Breast epithelium (tissue), 4 donors: Measurements from ENCODE around the gene ADCY4. TPM values are rescaled to one million over a fixed set of nuclear protein-coding genes. Genes with fewer than 3 reads are reported as not detected.
A peak's percentile ranks its signal among the peaks of the same experiment; 100 is the strongest.

Experiments
- DNase-seq, 2 donors: peaks; one replicate each; pipeline ENCODE4 v3.0.0-alpha.2; 2019; ENCODE audit warnings: low spot score in 2 of 2
- H3K27ac ChIP-seq, 2 donors: fragments of 200-600 bp; sonication (generic) in 1 of 2; one replicate each; pipeline ENCODE4 v1.5.1; 2016 to 2019; ENCODE audit warnings: mild to moderate bottlenecking in 1 of 2
- H3K27me3 ChIP-seq, 2 donors: fragments of 200-600 bp; sonication (generic) in 1 of 2; one replicate each; pipeline versions ENCODE4 v1.5.1 to v1.6.0; 2017 to 2019; ENCODE audit warnings: control low read depth in 1 of 2, mild to moderate bottlenecking in 1 of 2
- H3K36me3 ChIP-seq: fragments of 200-600 bp; one replicate; pipeline ENCODE4 v1.5.1; 2019
- H3K4me1 ChIP-seq, 2 donors: fragments of 200-600 bp; sonication (generic); one replicate each; pipeline ENCODE4 v1.5.1; 2016 to 2019; ENCODE audit warnings: control low read depth in 1 of 2
- H3K4me3 ChIP-seq, 3 donors: fragments of 200-600 bp; sonication (generic); 1 replicate in 2 of 3; 2 replicates in 1 of 3; pipeline ENCODE4 v1.5.1; 2016 to 2019; ENCODE audit warnings: mild to moderate bottlenecking in 3 of 3, moderate library complexity in 2 of 3
- H3K9me3 ChIP-seq, 2 donors: fragments of 200-600 bp; sonication (generic) in 1 of 2; one replicate each; pipeline ENCODE4 v1.5.1; 2016 to 2019; ENCODE audit warnings: control low read depth in 1 of 2
- POLR2A ChIP-seq: fragments of 450-650 bp; IDR thresholded peaks from one replicate; pipeline ENCODE4 v1.6.1; 2016; ENCODE audit warnings: antibody characterized with exemption, mild to moderate bottlenecking, moderate library complexity
- POLR2AphosphoS5 ChIP-seq, 3 donors: sonication (generic); formaldehyde crosslinking; IDR thresholded peaks; one replicate each; pipeline ENCODE4 v1.6.1; 2017; ENCODE audit warnings: antibody characterized with exemption in 3 of 3
- intact Hi-C: fragments of 100-400 bp; cut with DNase I; formaldehyde crosslinking; loops from one replicate; pipeline ENCODE4 v1.15.1; 2023; ENCODE audit warnings: low total_unique reads
- total RNA-seq, 3 donors: library from RNA; depleted of rRNA; stranded (reverse); fragments of >200 nt; gene quantifications; one replicate each; pipeline ENCODE4 v1.1.0, GENCODE V29; 2016
- TF ChIP-seq, protein P1 (sequence below), 3 donors: fragments of 450-650 bp; IDR thresholded peaks; one replicate each; pipeline ENCODE4 v1.5.1; 2016 to 2017; ENCODE audit warnings: antibody characterized with exemption in 3 of 3, mild to moderate bottlenecking in 3 of 3, moderate library complexity in 3 of 3

ADCY4 gene
- total RNA-seq, 3 donors from 2014 or later = 13.8 to 60.6 (median 27.7) TPM

DNA sequence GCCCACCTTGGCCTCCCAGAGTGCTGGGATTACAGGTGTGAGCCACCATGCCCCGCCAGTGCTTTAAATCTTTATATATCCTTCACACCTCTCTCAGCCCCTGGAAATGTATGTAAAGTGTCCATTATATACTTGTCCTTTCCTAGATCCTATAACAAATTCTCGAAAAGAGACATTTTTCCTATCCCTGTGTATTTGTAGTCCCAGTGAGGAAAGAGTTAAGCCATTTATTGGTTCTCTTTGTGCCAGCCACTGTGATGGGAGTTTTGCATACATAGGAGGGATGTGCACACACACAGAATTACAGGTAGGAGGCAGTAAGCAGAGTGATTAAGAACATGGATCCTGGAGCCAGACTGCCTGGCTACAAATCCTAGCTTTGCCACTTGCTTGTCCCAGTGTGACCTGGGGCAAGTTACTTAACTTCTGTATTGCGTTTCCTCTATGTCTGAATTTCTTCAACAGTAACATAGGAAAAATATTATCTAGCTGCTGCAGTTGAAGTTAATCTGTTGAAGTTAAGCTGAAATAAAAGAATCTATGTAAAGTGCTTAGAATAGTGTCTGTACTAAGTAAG, 61.4 kb downstream of the ADCY4 start:
- TF ChIP-seq, protein P1, sequence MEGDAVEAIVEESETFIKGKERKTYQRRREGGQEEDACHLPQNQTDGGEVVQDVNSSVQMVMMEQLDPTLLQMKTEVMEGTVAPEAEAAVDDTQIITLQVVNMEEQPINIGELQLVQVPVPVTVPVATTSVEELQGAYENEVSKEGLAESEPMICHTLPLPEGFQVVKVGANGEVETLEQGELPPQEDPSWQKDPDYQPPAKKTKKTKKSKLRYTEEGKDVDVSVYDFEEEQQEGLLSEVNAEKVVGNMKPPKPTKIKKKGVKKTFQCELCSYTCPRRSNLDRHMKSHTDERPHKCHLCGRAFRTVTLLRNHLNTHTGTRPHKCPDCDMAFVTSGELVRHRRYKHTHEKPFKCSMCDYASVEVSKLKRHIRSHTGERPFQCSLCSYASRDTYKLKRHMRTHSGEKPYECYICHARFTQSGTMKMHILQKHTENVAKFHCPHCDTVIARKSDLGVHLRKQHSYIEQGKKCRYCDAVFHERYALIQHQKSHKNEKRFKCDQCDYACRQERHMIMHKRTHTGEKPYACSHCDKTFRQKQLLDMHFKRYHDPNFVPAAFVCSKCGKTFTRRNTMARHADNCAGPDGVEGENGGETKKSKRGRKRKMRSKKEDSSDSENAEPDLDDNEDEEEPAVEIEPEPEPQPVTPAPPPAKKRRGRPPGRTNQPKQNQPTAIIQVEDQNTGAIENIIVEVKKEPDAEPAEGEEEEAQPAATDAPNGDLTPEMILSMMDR (IDR thresholded peaks at IDR 0.05) = no peak
- no peak for TF ChIP-seq POLR2A
- TF ChIP-seq POLR2AphosphoS5 (IDR thresholded peaks at IDR 0.05) = no peak
- Histone ChIP-seq H3K4me1 (no peaks in the 10 kb centered on the region), H3K27me3 (no peaks in the 10 kb centered on the region), H3K4me3 (no peak overlapping the region), H3K36me3 (no peaks in the 10 kb centered on the region), H3K9me3 (no peaks in the 10 kb centered on the region), H3K27ac (no peak overlapping the region)
- DNase-seq = no peak
- intact Hi-C loops = no loop called here

- Histone ChIP-seq H3K9me3 (no peaks in the 10 kb centered on the region), H3K36me3 (no peaks in the 10 kb centered on the region), H3K27ac (peak overlapping the region in 1 of 2 donors; percentile 98), H3K4me3 (no peak overlapping the region), H3K27me3 (no peaks in the 10 kb centered on the region), H3K4me1 (no peaks in the 10 kb centered on the region)
- DNase-seq = no peak
- intact Hi-C loops = no loop called here
- no peak for TF ChIP-seq POLR2AphosphoS5 (IDR thresholded peaks at IDR 0.05)
These were observed 62.4 kb downstream of the ADCY4 start for GRCh38 chr14:24272467-24272866.

DNA sequence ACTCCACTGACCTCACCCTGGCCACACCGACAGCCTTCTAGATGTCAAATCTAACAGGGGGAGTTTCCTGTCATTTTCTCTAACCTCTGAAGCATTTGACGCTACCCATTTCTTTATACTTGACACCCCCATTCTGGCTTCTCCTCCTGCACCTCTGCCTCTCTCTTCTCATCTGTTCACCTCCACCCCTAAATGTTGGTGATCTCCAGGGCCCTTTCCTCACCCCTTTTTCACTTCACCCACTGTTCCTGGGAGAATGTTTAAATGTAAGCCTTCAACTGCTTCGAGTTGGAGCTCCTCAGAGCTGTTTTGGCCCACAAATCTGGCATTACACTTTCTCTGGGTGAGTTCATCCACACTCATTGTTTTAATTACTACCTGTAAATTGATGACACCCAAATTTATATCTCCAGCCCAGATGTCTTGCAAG, 63.0 kb downstream of the ADCY4 start:
- Histone ChIP-seq H3K27me3 (no peaks in the 10 kb centered on the region), H3K4me3 (peak overlapping the region; percentile 75 to 94 (median 90)), H3K9me3 (no peaks in the 10 kb centered on the region), H3K4me1 (no peaks in the 10 kb centered on the region), H3K27ac (peak overlapping the region; percentile 95 to 98), H3K36me3 (peaks cover under 1% of the 10 kb centered on the region)
- intact Hi-C loops = no loop called here
- no peak for DNase-seq
- TF ChIP-seq POLR2A (no peak), POLR2AphosphoS5 (IDR thresholded peaks at IDR 0.05) (no peak)
- TF ChIP-seq, protein P1 (IDR thresholded peaks at IDR 0.05) = no peak

- Histone ChIP-seq H3K27ac (peak within 1 kb of the TSS; percentile 95 to 98), H3K4me3 (peak within 1 kb of the TSS; percentile 75 to 94 (median 90)), H3K27me3 (no peaks in the 10 kb centered on the region), H3K9me3 (no peaks in the 10 kb centered on the region), H3K4me1 (no peaks in the 10 kb centered on the region), H3K36me3 (peaks cover 6% of the 10 kb centered on the region)
- DNase-seq = peak; percentile 83 to 85
- intact Hi-C loops = no loop called here
- TF ChIP-seq, protein P1 (IDR thresholded peaks at IDR 0.05) = peak; percentile 38 to 72 (median 55)
- peak; percentile 47 to 77 (median 73) for TF ChIP-seq POLR2AphosphoS5 (IDR thresholded peaks at IDR 0.05)
- TF ChIP-seq POLR2A = peak; percentile 7
These were observed 63.6 kb downstream of the ADCY4 start, which contains the start of gene RABGGTA for GRCh38 chr14:24271134-24271833. Gene RABGGTA (minus strand): TSS chr14:24271597. CDS start chr14:24271115, 482 bp downstream.

DNA sequence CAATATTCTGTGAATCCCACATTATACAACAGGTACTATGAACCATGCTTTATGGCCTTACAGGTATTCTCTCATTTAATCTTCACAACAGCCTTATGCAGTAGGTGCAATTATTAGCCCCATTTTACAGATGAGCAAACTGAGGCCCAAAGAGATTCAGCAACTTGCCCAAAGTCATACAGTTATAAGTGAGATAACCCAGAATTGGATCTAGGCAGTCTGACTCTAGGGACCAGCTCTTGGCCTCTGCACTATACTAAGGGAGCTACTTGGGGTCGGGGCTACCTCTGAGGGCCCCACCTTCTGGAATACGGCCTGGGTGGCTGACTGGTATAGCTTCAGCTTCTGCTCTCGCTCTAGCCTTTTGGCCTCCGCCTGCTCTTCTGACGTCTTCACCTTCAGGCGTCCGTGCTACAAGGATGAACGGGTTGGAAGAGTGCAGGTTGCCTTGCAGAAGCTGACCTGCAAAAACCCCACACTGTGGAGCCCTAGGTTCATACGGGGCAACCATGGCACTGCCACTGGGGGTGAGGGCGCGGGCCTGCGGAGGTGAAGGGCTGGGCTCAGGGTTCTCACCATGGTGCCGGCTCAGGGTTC, 64.2 kb downstream of the ADCY4 start:
- no peaks in the 10 kb centered on the region for H3K27me3 ChIP-seq
- TF ChIP-seq, protein P1 (IDR thresholded peaks at IDR 0.05) = no peak
- no peak for TF ChIP-seq POLR2AphosphoS5 (IDR thresholded peaks at IDR 0.05)
- no peak for TF ChIP-seq POLR2A
- H3K4me1 ChIP-seq = no peaks in the 10 kb centered on the region
- peak overlapping the region; percentile 75 to 94 (median 90) for H3K4me3 ChIP-seq
- H3K27ac ChIP-seq = peak overlapping the region; percentile 95 to 98
- DNase-seq = no peak
- H3K36me3 ChIP-seq = peaks cover 9% of the 10 kb centered on the region
- intact Hi-C loops = no loop called here
- no peaks in the 10 kb centered on the region for H3K9me3 ChIP-seq
